Smooth muscle cell (in vitro differentiated cells): ENCODE measurements around the gene MSL1. TPM values are rescaled to one million over a fixed set of nuclear protein-coding genes. Genes with fewer than 3 reads are reported as not detected.

Source experiments
- DNase-seq: peaks from one replicate; lab custom pipeline; 2025; ENCODE audit not compliant: unreplicated experiment; lab: John Stamatoyannopoulos, UW
- H2AFZ ChIP-seq: fragments of 200-600 bp; sonication (generic); 2 replicates; pipeline ENCODE4 v1.6.0; 2016; ENCODE audit warnings: antibody characterized with exemption, low read depth, mild to moderate bottlenecking
- H3F3A ChIP-seq: fragments of 200-600 bp; sonication (generic); 2 replicates; pipeline ENCODE4 v1.6.0; 2017; ENCODE audit warnings: antibody characterized with exemption, low read depth
- H3K27ac ChIP-seq: fragments of 200-600 bp; sonication (generic); 2 replicates; pipeline ENCODE4 v1.5.1; 2016; ENCODE audit warnings: low read depth, mild to moderate bottlenecking
- H3K27me3 ChIP-seq: fragments of 200-600 bp; sonication (generic); 2 replicates; pipeline ENCODE4 v1.6.1; 2016; ENCODE audit warnings: low read depth, mild to moderate bottlenecking
- H3K36me3 ChIP-seq: fragments of 200-600 bp; sonication (generic); 2 replicates; pipeline ENCODE4 v1.5.1; 2016; ENCODE audit warnings: low read depth
- H3K4me1 ChIP-seq: fragments of 200-600 bp; sonication (generic); 2 replicates; pipeline ENCODE4 v1.5.1; 2016; ENCODE audit warnings: low read depth
- H3K4me2 ChIP-seq: fragments of 200-600 bp; sonication (generic); 2 replicates; pipeline ENCODE4 v1.6.0; 2016; ENCODE audit warnings: mild to moderate bottlenecking
- H3K4me3 ChIP-seq: fragments of 200-600 bp; sonication (generic); 2 replicates; pipeline ENCODE4 v1.5.1; 2016; ENCODE audit warnings: mild to moderate bottlenecking
- H3K79me2 ChIP-seq: fragments of 200-600 bp; sonication (generic); 2 replicates; pipeline ENCODE4 v1.6.0; 2016; ENCODE audit warnings: low read depth, mild to moderate bottlenecking
- H3K9ac ChIP-seq: fragments of 200-600 bp; sonication (generic); 2 replicates; pipeline ENCODE4 v1.6.0; 2016; ENCODE audit warnings: low read depth
- H3K9me3 ChIP-seq: fragments of 200-600 bp; sonication (generic); replicated peaks from 2 replicates; pipeline ENCODE4 v1.5.1; 2016; ENCODE audit warnings: low read depth
- H4K20me1 ChIP-seq: fragments of 200-600 bp; sonication (generic); 2 replicates; pipeline ENCODE4 v1.6.0; 2016; ENCODE audit warnings: low read depth
- WGBS: methylation state at CpG from one replicate; pipeline ENCODE4 v1.1.7; 2016; ENCODE audit warnings: low lambda C conversion rate; 5-methylcytosine and 5-hydroxymethylcytosine counted together
- polyA plus RNA-seq: library from polyadenylated mRNA; unstranded; fragments of >200 nt; fragmentation: Nextera tagmentation; extraction: Ambion mirVana; gene quantifications from 2 replicates; pipeline ENCODE4 v1.2.1, GENCODE V29; 2016
- total RNA-seq: library from RNA; depleted of rRNA; stranded (reverse); fragments of >200 nt; gene quantifications from 2 replicates; pipeline ENCODE4 v1.2.3, GENCODE V29; 2014
- TF ChIP-seq, protein P1 (sequence below): fragments of 200-600 bp; sonication (generic); IDR thresholded peaks from 2 replicates; pipeline ENCODE4 v1.5.1; 2017; ENCODE audit warnings: borderline replicate concordance, mild to moderate bottlenecking, antibody characterized with exemption; ENCODE audit not compliant: insufficient read depth, poor library complexity, severe bottlenecking

The MSL1 gene
- total and polyA plus RNA-seq, 2 experiments from 2014 or later = 24.6 to 74.9 TPM

DNA sequence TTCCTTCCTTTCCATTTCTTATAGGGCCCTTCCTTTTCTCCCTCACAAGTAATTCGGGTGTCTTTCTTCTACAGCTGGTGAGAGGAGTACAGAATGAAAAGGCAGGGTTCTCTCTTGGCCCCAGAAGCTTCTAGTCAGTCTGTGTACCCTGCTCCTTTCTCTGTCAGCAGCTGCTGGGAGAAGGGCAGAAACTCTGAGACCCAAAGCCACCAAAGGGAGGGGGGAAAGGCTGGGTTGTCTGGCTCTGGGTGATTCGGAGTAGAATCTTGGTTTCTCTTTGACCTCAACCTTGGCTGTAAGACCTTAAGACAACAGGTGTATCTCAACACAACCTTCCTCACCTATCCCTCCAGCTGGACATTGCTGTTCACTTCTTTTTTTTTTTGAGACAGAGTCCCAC is 18.1 kb upstream of the MSL1 start:
- TF ChIP-seq, protein P1, sequence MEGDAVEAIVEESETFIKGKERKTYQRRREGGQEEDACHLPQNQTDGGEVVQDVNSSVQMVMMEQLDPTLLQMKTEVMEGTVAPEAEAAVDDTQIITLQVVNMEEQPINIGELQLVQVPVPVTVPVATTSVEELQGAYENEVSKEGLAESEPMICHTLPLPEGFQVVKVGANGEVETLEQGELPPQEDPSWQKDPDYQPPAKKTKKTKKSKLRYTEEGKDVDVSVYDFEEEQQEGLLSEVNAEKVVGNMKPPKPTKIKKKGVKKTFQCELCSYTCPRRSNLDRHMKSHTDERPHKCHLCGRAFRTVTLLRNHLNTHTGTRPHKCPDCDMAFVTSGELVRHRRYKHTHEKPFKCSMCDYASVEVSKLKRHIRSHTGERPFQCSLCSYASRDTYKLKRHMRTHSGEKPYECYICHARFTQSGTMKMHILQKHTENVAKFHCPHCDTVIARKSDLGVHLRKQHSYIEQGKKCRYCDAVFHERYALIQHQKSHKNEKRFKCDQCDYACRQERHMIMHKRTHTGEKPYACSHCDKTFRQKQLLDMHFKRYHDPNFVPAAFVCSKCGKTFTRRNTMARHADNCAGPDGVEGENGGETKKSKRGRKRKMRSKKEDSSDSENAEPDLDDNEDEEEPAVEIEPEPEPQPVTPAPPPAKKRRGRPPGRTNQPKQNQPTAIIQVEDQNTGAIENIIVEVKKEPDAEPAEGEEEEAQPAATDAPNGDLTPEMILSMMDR = no peak
- H3K4me3 ChIP-seq = no peak overlapping the region
- 91% methylated on average over 2 of the region's 2 CpGs for WGBS
- H4K20me1 ChIP-seq = no peaks in the 10 kb centered on the region
- H3K36me3 ChIP-seq = no peaks in the 10 kb centered on the region
- peaks cover 27% of the 10 kb centered on the region for H3K4me1 ChIP-seq
- H3F3A ChIP-seq = peaks cover 22% of the 10 kb centered on the region
- H3K27ac ChIP-seq = no peak overlapping the region
- no peak overlapping the region for H2AFZ ChIP-seq
- H3K27me3 ChIP-seq = no peaks in the 10 kb centered on the region
- no peak overlapping the region for H3K9ac ChIP-seq
- DNase-seq = no peak
- no peak overlapping the region for H3K4me2 ChIP-seq
- no peaks in the 10 kb centered on the region for H3K9me3 ChIP-seq
- H3K79me2 ChIP-seq = peaks cover 4% of the 10 kb centered on the region

GRCh38 chr17:40104594-40105486 is 16.9 kb upstream of the MSL1 start:
- no peak overlapping the region for H3K27ac ChIP-seq

GRCh38 chr17:40105861-40106759 is 15.7 kb upstream of the MSL1 start:
- TF ChIP-seq, protein P1 = no peak
- H3K9ac ChIP-seq = no peak overlapping the region
- peak overlapping the region; percentile 29 for H3K4me2 ChIP-seq

More at GRCh38 chr17:40104594-40105486, 16.9 kb upstream of the MSL1 start:
- H3K79me2 ChIP-seq = peaks cover 4% of the 10 kb centered on the region
- no peaks in the 10 kb centered on the region for H4K20me1 ChIP-seq
- H2AFZ ChIP-seq = no peak overlapping the region
- WGBS = 86% methylated on average over 3 of the region's 3 CpGs
- H3K4me3 ChIP-seq = no peak overlapping the region
- TF ChIP-seq, protein P1 = no peak
- DNase-seq = no peak
- H3K36me3 ChIP-seq = no peaks in the 10 kb centered on the region
- peaks cover 18% of the 10 kb centered on the region for H3F3A ChIP-seq
- H3K27me3 ChIP-seq = no peaks in the 10 kb centered on the region
- H3K4me2 ChIP-seq = peak overlapping the region; percentile 29
- no peak overlapping the region for H3K9ac ChIP-seq
- peaks cover 31% of the 10 kb centered on the region for H3K4me1 ChIP-seq
- H3K9me3 ChIP-seq = no peaks in the 10 kb centered on the region

More at GRCh38 chr17:40105861-40106759, 15.7 kb upstream of the MSL1 start:
- Histone ChIP-seq H3K36me3 (no peaks in the 10 kb centered on the region), H3K79me2 (no peaks in the 10 kb centered on the region), H3K27ac (peak overlapping the region; percentile 95), H3K4me3 (no peak overlapping the region), H2AFZ (no peak overlapping the region), H4K20me1 (no peaks in the 10 kb centered on the region), H3K27me3 (no peaks in the 10 kb centered on the region), H3K4me1 (peaks cover 40% of the 10 kb centered on the region), H3K9me3 (no peaks in the 10 kb centered on the region), H3F3A (peaks cover 23% of the 10 kb centered on the region)
- 78% methylated on average over 5 of the region's 5 CpGs for WGBS
- no peak for DNase-seq
